GM12891 (cell line): Measurements from ENCODE around the gene GPR37.

Experiments used
- DNase-seq: peaks from one replicate; pipeline ENCODE4 v3.0.0; 2011; ENCODE audit warnings: low spot score; ENCODE audit not compliant: insufficient read length
- FAIRE-seq: peaks from 2 replicates; lab custom pipeline; 2011; peaks lifted over from hg19 to GRCh38; lab: Jason Lieb, UNC
- PAX5 ChIP-seq: IDR thresholded peaks from 2 replicates; pipeline ENCODE4 v1.6.1; 2011; ENCODE audit warnings: low read length, moderate library complexity, mild to moderate bottlenecking; ENCODE audit not compliant: insufficient read depth, severe bottlenecking
- POLR2A ChIP-seq: IDR thresholded peaks from 2 replicates; pipeline ENCODE4 v1.6.1; 2011; ENCODE audit warnings: low read depth, low read length, control low read depth
- POLR2AphosphoS5 ChIP-seq: IDR thresholded peaks from 2 replicates; pipeline ENCODE4 v1.6.1; 2011; ENCODE audit warnings: low read depth, low read length, control low read depth
- POU2F2 ChIP-seq: IDR thresholded peaks from 2 replicates; pipeline ENCODE4 v1.6.1; 2011; ENCODE audit warnings: low read depth, mild to moderate bottlenecking, control low read depth, low read length, moderate library complexity
- SPI1 ChIP-seq: IDR thresholded peaks from 2 replicates; pipeline ENCODE4 v1.6.1; 2011; ENCODE audit warnings: low read depth, low read length, control low read depth
- TAF1 ChIP-seq: IDR thresholded peaks from 2 replicates; pipeline ENCODE4 v1.6.1; 2011; ENCODE audit warnings: low read depth, low read length, control low read depth

The GPR37 gene

DNA sequence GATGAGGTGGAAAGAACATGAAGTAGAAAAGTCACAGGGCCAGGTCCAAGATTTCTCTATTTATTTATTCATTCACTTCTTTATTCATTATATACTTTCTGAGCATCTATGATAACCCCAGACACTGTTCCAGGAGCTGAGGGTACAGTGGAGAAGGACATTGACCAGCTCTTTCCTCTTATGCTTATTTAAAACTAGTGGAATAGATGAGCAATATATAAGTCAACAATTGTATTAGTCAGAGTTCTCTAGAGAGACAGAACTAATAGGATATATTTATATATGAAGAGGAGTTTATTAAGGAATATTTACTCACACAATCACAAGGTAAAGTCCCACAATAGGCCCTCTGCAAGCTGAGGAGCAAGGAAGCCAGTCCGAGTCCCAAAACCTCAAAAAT, 15.0 kb upstream of the GPR37 start:
- DNase-seq (no peak), FAIRE-seq (no peak)
- no peak for TF ChIP-seq POLR2AphosphoS5
- TF ChIP-seq SPI1 = no peak
- no peak for TF ChIP-seq PAX5
- no peak for TF ChIP-seq POLR2A
- no peak for TF ChIP-seq TAF1
- TF ChIP-seq POU2F2 = no peak

DNA sequence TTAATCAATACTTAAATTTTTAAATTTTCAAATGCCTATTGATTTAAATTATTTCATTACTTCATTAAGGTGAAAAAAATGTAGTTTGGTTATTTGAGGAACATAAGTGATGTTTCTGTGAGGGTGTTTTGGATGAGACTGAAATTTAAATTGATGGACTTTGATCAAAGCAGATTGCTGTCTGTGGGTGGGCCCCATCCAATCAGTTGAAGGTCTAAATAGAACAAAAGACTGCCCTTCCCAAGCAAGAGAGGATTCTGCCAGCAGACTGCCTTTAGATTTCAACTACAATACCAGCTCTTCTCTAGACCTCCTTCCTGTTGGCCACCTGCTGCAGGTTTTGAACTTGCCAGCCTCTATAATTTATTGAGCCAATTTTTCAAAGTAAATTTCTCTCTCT, 14.5 kb upstream of the GPR37 start:
- DNase-seq = no peak
- TF ChIP-seq POU2F2 (no peak), POLR2A (no peak), PAX5 (no peak), POLR2AphosphoS5 (no peak)
- FAIRE-seq = no peak

DNA sequence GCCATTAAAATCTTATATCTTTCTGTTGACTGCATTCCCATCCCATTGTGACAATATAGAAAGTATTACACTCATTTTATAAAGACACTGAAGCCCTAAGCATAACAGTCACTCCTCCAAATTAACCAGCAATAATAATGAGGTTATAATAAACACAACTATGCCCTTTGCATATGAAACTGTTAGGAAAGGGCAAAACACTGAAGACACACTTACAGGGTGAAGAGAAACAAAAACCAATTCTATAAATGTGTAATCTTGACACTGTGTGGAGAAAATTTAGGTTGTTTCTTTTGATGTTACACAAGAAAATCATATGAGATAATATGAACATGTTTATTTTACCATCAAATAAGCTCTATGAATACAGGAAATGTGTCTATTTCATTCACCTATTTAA, 14.0 kb upstream of the GPR37 start:
- FAIRE-seq (no peak), DNase-seq (no peak)
- TF ChIP-seq SPI1 (no peak), POLR2A (no peak)

- FAIRE-seq (no peak), DNase-seq (no peak)
- TF ChIP-seq SPI1 (no peak), POLR2A (no peak), POU2F2 (no peak), PAX5 (no peak), TAF1 (no peak), POLR2AphosphoS5 (no peak)
Observed at GRCh38 chr7:124779194-124779593, 13.6 kb upstream of the GPR37 start.

DNA sequence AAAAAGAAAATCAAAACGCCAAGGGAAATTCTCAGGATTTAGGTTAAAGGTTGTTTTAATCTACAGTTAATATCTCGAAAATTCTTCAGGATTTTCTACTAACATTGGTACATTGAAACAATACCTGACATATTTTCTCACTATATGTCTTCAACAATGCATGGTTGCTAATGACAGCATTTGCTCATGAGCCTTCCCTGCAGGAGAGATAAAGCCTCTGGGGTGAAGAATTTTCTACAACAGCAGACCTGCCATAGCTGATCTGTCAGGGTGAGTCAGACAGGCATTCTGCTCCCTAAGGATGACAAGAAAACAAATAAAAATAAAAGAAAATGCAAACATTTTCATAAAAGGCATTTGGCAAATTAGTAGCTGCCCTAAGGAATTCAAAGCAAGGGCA, 11.7 kb upstream of the GPR37 start:
- TF ChIP-seq PAX5 (no peak), TAF1 (no peak), POU2F2 (no peak), POLR2AphosphoS5 (no peak), SPI1 (no peak), POLR2A (no peak)
- FAIRE-seq = no peak
- no peak for DNase-seq

DNA sequence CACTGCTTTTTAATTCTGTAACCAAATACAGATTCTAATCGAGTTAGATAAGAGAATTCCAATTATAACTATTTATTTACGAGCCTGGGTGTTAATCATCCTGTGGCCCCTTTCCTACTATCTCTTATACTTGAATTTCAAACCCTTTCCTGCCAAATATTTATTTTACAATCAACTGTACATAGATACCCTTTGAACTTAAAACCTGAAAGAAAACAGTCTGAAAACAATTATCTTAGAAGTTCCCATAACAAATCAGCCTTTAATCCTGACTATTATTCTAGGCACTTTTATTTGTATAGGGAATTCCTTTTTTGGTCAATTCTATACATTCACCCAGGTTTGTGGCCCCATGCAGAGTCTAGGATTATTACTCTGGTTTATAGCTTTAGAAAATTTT, 10.6 kb upstream of the GPR37 start:
- DNase-seq = no peak
- FAIRE-seq = no peak
- TF ChIP-seq SPI1 = no peak
- TF ChIP-seq POLR2A = no peak

DNA sequence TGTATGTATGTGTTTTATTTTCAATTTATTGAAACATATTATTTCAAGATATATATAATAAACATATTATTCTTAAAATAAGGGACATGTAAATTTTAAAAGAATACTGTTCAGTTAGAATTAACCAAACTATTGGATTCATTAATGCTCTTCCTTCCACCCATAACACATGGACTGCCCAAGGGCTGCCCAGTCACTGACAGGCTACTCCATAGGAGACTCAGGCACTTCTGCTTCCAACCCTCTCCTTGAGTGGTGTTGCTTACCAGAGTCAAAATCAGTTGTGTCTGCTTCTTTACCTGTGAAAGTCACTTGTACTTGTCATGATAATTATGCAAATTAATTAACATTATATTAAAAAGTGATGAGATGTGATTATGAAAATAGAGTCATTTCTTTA, 9.8 kb upstream of the GPR37 start:
- TF ChIP-seq PAX5 = no peak
- no peak for DNase-seq
- FAIRE-seq = no peak

DNA sequence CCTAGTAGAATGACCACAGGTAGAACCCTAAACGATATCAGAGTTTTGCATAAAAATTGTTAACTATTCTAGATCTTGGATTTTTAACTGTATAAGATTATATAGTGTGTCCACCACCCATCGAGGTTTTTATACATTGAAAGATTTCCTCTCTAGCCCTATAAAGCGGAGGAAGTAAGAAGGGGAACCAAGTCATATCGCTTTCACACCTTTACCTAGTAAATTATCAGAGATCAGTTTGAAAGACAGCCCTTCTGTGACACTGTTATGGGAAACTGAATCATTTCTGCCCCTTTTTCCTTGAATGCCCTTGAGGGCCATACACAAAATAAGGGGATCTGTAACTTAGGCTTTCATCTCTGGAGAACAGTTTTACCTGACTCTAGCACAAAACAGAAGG, 8.3 kb upstream of the GPR37 start:
- no peak for FAIRE-seq
- DNase-seq = no peak
- TF ChIP-seq POLR2A = no peak
- TF ChIP-seq PAX5 = no peak
- no peak for TF ChIP-seq SPI1
- no peak for TF ChIP-seq POU2F2
- TF ChIP-seq POLR2AphosphoS5 = no peak
- TF ChIP-seq TAF1 = no peak

- no peak for FAIRE-seq
- no peak for DNase-seq
- TF ChIP-seq POU2F2 (no peak), PAX5 (no peak), POLR2A (no peak), SPI1 (no peak), TAF1 (no peak), POLR2AphosphoS5 (no peak)
Observed at GRCh38 chr7:124773339-124773738, 7.7 kb upstream of the GPR37 start.

GRCh38 chr7:124769136-124769535, 3.5 kb upstream of the GPR37 start:
- FAIRE-seq = no peak
- no peak for DNase-seq
- TF ChIP-seq TAF1 (no peak), POU2F2 (no peak), POLR2AphosphoS5 (no peak), SPI1 (no peak), PAX5 (no peak), POLR2A (no peak)

- FAIRE-seq (no peak), DNase-seq (no peak)
- no peak for TF ChIP-seq POU2F2
- TF ChIP-seq PAX5 = no peak
Observed at GRCh38 chr7:124768525-124768924, 2.9 kb upstream of the GPR37 start.
